ENCODE results near the gene GALNT13.

Gene GALNT13

GRCh38 chr2:153871231-153872221 lies at the start of gene GALNT13:
Gene GALNT13, plus strand, starts transcription at chr2:153871922.
- DNase-seq (ENCODE audit: low spot score): peak; percentile 86

- DNase-seq (ENCODE audit: low spot score): no peak
Observed at GRCh38 chr2:153823880-153824279, 47.8 kb upstream of the GALNT13 start.

- DNase-seq (ENCODE audit: low spot score): no peak
Observed at GRCh38 chr2:153828335-153828734, 43.4 kb upstream of the GALNT13 start.

DNA sequence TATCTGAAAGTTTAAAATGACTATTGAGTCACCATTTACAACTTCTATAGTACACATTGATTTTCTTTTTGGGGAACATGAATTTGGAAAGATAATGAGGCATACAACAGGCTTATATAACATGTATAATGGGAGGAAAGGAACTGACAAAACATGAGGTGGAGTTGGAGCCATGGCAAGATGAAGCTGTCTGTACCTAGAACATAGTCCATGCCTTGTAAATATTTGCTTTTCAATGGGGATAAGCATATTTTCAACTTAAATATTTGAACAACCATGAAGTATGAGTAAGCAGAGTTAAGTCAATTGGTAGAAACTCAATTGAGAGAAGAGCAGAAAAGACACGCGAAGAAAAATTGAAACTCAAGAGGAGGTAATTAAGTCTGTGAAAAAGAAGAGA lies 37.1 kb upstream of the GALNT13 start:
- no peak for DNase-seq (ENCODE audit: low spot score)

GRCh38 chr2:153858250-153858649 lies 13.5 kb upstream of the GALNT13 start:
- DNase-seq (ENCODE audit: low spot score): no peak

- DNase-seq (ENCODE audit: low spot score): no peak
Observed at GRCh38 chr2:153864022-153864421, 7.7 kb upstream of the GALNT13 start.

GRCh38 chr2:153866595-153866994 lies 5.1 kb upstream of the GALNT13 start:
- no peak for DNase-seq (ENCODE audit: low spot score)

- DNase-seq (ENCODE audit: low spot score): peak; percentile 32
Observed at GRCh38 chr2:153870308-153870707, 1.4 kb upstream of the GALNT13 start.

- peak; percentile 53 for DNase-seq (ENCODE audit: low spot score)
Observed at GRCh38 chr2:153872311-153873051, 759 bp downstream of the GALNT13 start.

DNA sequence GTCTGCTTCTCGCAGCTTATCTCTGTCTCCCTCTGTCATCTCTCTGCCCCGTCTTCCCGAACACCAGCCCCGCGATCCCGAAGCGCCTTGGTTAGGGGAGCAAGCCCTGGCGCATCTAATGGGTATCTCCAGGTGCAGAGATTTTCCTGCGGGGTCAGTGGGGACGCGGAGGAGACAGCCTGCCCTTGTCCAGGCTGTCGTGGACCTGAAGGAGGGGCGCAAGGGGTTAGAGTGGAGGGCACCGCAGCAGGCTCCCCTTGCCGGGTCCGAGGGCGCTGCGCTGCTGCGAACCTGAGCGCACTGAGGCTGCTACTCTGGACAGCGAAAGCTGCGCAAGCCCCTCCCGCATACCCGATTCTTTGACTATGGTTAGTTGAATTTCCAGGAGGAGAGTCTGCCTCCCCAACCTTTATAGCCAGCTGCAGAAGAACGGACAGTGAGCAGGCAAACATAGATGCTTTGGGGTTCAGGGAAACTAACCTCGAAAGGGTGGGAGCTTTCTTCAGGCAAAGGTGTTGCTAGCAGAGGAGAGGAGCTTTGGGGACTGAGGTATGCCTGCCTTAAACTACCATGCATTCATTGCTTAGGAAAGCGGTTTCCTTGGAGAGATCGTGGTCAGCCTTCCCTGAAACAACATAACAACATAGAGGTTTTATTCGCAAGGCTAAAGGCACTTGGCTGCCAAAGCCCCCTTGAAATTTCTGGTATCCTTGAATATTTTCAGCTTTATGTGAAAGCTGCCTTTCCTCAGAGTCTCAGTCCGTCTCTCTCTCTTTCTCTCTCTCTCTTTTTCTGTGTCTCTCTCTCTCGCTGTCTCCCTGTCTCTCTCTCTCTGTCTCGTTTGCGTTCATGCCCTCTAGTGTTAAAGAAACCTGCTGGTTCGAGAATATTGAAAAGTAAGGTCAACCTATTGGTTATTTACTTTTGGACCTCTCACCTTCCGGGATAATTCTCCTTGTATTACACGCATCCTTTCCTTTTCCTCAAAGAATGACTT lies 1.6 kb downstream of the GALNT13 start:
- DNase-seq (ENCODE audit: low spot score): peak; percentile 33

- no peak for DNase-seq (ENCODE audit: low spot score)
Observed at GRCh38 chr2:153875801-153876466, 4.2 kb downstream of the GALNT13 start.

DNA sequence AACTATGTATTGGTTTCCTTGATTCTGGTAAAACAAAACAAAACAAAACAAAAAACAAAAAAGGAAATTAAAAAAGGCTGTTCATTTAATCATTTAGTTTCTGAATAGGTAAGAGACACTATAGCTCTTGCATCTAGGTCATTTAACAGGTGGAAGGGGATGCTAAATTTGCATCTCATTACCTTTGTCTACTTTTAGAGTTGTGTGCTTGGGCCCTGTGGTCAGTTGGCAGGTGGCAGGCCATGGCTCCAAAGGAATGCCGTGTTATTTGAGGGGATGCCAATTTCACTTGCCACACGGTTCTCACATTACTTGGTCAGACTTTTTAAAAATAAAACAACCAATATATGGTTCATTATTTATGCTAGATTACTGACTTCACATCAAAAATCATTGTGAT lies 9.2 kb downstream of the GALNT13 start:
- no peak for DNase-seq (ENCODE audit: low spot score)

- no peak for DNase-seq (ENCODE audit: low spot score)
Observed at GRCh38 chr2:153886833-153887232, 15.1 kb downstream of the GALNT13 start.

DNA sequence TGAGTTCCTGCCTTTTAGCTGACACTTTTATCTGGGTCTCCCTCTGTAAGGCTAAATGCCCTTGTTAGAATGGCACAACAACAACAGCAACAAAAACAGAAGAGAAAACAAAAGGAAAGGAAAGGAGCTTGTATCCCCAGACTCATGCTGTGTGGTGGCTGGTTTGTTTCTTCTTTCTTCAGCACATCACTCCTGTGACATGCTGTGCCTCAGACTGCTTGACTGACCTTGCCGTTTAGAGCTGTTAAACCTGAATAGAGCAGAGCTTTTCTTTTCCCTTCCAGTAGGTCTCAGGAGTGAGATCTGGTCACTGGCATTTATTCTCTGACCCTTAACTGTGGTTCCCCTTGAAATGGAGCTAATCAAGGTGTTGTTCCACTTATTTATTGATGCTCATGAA lies 18.9 kb downstream of the GALNT13 start:
- no peak for DNase-seq (ENCODE audit: low spot score)

DNA sequence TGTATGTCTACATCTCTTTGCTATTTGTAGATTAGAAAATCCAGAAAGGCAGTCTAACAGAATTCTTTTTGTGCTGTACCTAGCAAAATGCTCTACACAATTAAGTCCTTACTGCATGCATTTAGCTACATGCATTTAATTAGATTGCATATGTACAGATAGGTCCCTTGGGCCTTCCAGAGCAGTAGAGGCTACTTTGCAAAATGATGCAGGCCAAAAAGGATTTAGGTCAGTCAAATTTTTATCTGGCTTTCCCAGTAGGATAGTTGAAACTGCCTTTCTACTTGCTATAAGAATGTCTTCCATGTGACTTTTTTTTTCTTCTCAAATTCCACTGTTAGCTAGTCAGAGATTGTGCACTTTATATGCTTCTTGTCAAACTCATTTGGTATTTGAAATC lies 19.3 kb downstream of the GALNT13 start:
- no peak for DNase-seq (ENCODE audit: low spot score)

DNA sequence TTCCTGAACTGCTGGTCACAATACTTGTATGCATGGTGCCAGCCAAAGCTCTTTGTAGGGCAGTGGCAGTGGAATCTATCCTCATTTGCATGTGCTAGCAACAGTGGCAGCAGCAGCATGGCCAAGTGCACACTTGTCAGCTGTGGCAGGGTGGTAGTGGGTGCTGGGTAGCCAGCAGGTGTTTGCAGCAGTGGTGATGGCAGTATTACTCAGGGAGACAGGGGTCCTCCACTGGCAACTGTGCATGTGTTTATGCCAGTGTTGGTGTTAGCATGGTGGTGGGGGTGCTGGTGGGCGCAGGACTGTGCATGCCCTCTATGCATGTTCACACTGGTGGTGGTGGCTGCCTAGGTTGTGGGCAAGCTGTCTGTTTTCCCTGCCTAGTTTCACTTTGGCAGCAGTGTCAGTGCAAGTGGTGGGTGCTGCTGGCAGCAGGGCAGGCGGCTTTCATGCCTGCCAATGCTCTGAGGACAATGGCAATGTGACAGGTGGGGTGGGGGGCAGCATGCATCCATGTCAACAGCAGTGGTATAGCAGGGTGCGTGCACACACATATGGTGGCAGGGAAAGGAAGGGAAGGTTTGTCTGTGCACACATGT lies 41.2 kb downstream of the GALNT13 start:
- no peak for DNase-seq (ENCODE audit: low spot score)

DNA sequence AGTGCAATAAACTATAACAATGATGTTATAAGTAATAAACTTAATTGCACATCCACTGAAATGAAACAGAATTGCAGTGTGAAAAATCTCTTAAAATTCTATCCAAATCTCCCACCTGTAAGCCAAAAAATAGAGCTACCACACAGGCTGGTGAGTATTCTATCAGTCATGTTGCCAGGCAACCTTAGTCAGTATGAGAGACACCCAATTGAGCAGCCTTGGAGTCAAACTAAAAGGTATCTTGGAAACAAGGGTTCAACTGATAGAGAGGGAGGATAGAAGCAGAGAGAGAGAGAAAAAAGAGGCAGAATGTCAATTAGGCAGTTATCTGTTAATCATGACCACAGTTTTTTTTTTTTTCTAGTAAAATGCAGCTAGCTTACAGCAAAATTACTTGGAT lies 45.8 kb downstream of the GALNT13 start:
- no peak for DNase-seq (ENCODE audit: low spot score)

- no peak for DNase-seq (ENCODE audit: low spot score)
Observed at GRCh38 chr2:153935511-153935910, 63.8 kb downstream of the GALNT13 start.

- DNase-seq (ENCODE audit: low spot score): no peak
Observed at GRCh38 chr2:153939124-153939796, 67.5 kb downstream of the GALNT13 start.

DNA sequence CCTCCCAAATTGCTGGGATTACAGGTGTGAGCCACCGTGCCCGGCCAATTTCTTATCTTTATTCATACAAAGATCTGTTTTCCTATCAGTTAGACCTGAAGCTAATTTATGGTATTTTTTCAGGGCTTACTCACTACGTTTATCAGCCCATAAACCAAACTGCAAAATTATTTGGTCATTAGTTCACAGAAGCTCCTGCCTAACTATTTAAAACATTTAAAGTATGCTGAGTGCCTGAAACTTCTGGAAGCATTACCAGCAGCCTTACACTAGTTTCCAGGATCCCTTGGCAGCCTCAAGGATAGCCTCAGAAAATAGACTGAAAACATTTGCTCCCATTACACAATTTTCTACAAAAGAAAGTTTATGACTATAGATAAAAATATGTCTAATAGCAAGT lies 68.8 kb downstream of the GALNT13 start:
- DNase-seq (ENCODE audit: low spot score): no peak

Data from D341Med (cell line).